Measurements from ENCODE around the gene SOD1. TPM values are rescaled to one million over a fixed set of nuclear protein-coding genes. Genes with fewer than 3 reads are reported as not detected.

Gene SOD1
- polyA plus RNA-seq, 1 donor from 2014 or later, result 449 TPM

DNA sequence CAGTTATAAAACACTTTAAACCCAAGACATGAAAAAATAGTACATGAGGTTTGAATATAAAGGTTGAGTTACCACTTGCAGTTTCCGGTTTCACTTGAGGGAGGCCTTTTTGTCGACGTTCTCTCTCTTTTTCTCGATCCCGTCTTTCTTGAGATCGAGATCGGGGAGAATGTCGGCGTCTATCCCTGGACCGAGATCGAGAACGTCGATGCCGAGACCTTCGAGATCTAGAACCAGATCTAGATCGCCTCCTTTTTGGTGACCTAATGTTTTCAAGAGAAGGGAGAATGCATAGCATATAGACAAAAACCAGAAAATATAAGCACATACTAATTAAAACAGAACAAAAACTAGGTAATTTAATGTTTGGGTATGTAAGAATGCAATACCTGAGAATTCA lies 33.7 kb downstream of the SOD1 start:
- Histone ChIP-seq H2AFZ (ENCODE audit: low read depth, low read length) (no peak overlapping the region), H3K9ac (ENCODE audit: low read length) (no peak overlapping the region), H3F3A (ENCODE audit: insufficient read depth, low read length, poor library complexity, severe bottlenecking) (no peaks in the 10 kb centered on the region), H3K4me2 (ENCODE audit: low read length) (no peak overlapping the region), H3K27me3 (ENCODE audit: insufficient read depth, low read depth, low read length) (no peaks in the 10 kb centered on the region), H3K4me3 (ENCODE audit: low read length) (no peak overlapping the region), H3K9me3 (ENCODE audit: low read length) (no peaks in the 10 kb centered on the region), H3K79me2 (replicated peaks; ENCODE audit: insufficient read depth, low read length) (no peaks in the 10 kb centered on the region), H3K9me2 (ENCODE audit: insufficient read depth, low read length) (no peaks in the 10 kb centered on the region), H4K20me1 (ENCODE audit: insufficient read depth) (no peaks in the 10 kb centered on the region), H3K36me3 (ENCODE audit: insufficient read depth, low read length) (peaks cover 22% of the 10 kb centered on the region), H3K27ac (ENCODE audit: low read length) (no peak overlapping the region)
- TF ChIP-seq TAF1 (IDR thresholded peaks at IDR 0.05; ENCODE audit: low read depth) (no peak), MXI1 (conservative IDR thresholded peaks at IDR 0.05; ENCODE audit: poor library complexity, severe bottlenecking) (no peak), EP300 (conservative IDR thresholded peaks at IDR 0.05; ENCODE audit: poor library complexity, severe bottlenecking) (no peak), RAD21 (conservative IDR thresholded peaks at IDR 0.05) (no peak), SMC3 (conservative IDR thresholded peaks at IDR 0.05; ENCODE audit: poor library complexity) (no peak), POLR2AphosphoS5 (IDR thresholded peaks at IDR 0.05) (no peak), EZH2 (IDR thresholded peaks at IDR 0.05; ENCODE audit: borderline replicate concordance, insufficient read depth, low read length, poor library complexity, severe bottlenecking) (no peak)
- TF ChIP-seq, protein P1, sequence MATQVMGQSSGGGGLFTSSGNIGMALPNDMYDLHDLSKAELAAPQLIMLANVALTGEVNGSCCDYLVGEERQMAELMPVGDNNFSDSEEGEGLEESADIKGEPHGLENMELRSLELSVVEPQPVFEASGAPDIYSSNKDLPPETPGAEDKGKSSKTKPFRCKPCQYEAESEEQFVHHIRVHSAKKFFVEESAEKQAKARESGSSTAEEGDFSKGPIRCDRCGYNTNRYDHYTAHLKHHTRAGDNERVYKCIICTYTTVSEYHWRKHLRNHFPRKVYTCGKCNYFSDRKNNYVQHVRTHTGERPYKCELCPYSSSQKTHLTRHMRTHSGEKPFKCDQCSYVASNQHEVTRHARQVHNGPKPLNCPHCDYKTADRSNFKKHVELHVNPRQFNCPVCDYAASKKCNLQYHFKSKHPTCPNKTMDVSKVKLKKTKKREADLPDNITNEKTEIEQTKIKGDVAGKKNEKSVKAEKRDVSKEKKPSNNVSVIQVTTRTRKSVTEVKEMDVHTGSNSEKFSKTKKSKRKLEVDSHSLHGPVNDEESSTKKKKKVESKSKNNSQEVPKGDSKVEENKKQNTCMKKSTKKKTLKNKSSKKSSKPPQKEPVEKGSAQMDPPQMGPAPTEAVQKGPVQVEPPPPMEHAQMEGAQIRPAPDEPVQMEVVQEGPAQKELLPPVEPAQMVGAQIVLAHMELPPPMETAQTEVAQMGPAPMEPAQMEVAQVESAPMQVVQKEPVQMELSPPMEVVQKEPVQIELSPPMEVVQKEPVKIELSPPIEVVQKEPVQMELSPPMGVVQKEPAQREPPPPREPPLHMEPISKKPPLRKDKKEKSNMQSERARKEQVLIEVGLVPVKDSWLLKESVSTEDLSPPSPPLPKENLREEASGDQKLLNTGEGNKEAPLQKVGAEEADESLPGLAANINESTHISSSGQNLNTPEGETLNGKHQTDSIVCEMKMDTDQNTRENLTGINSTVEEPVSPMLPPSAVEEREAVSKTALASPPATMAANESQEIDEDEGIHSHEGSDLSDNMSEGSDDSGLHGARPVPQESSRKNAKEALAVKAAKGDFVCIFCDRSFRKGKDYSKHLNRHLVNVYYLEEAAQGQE (IDR thresholded peaks at IDR 0.05; ENCODE audit: borderline replicate concordance), result no peak

DNA sequence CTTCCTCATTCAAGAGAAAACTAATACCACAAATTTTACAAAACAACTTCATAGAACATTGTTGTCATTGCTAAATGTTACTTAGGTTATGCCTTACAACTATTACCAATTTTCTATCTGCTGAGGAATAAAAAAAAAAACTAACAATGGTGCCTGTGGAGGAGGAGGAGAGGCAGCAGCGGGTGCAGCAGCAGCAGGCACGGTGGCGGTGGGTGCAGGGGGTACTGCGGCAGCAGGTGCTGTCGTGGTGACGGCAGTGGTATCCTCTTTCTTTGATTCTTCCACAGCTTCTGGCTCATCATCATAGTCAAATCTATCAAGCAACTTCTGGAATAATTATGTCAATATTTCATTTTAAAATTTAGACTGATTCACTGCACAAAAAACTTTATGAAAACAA lies 36.9 kb downstream of the SOD1 start:
- no peak overlapping the region for H2AFZ ChIP-seq (ENCODE audit: low read depth, low read length)
- H3K27me3 ChIP-seq (ENCODE audit: insufficient read depth, low read depth, low read length), result no peaks in the 10 kb centered on the region
- TF ChIP-seq, protein P1 (IDR thresholded peaks at IDR 0.05; ENCODE audit: borderline replicate concordance), result no peak
- TF ChIP-seq EZH2 (IDR thresholded peaks at IDR 0.05; ENCODE audit: borderline replicate concordance, insufficient read depth, low read length, poor library complexity, severe bottlenecking), result no peak
- no peak for TF ChIP-seq TAF1 (IDR thresholded peaks at IDR 0.05; ENCODE audit: low read depth)
- TF ChIP-seq CTCF (IDR thresholded peaks at IDR 0.05; ENCODE audit: poor library complexity, severe bottlenecking), result no peak
- H3K27ac ChIP-seq (ENCODE audit: low read length), result no peak overlapping the region
- H3K9ac ChIP-seq (ENCODE audit: low read length), result no peak overlapping the region
- H3K79me2 ChIP-seq (replicated peaks; ENCODE audit: insufficient read depth, low read length), result no peaks in the 10 kb centered on the region
- H3K4me2 ChIP-seq (ENCODE audit: low read length), result no peak overlapping the region
- H3K9me3 ChIP-seq (ENCODE audit: low read length), result no peaks in the 10 kb centered on the region
- no peaks in the 10 kb centered on the region for H3K9me2 ChIP-seq (ENCODE audit: insufficient read depth, low read length)
- no peaks in the 10 kb centered on the region for H3F3A ChIP-seq (ENCODE audit: insufficient read depth, low read length, poor library complexity, severe bottlenecking)
- no peaks in the 10 kb centered on the region for H4K20me1 ChIP-seq (ENCODE audit: insufficient read depth)
- H3K36me3 ChIP-seq (ENCODE audit: insufficient read depth, low read length), result peaks cover 13% of the 10 kb centered on the region
- no peak overlapping the region for H3K4me3 ChIP-seq (ENCODE audit: low read length)
